GM23248 (cell line): ENCODE results near the gene GSE1.

Experiments used
- EZH2 ChIP-seq: fragments of 200-600 bp; sonication (generic); IDR thresholded peaks from 2 replicates; pipeline ENCODE4 v1.6.1; 2018; ENCODE audit warnings: antibody characterized with exemption, mild to moderate bottlenecking; ENCODE audit not compliant: insufficient read depth, poor library complexity, severe bottlenecking
- EZH2phosphoT487 ChIP-seq: fragments of 200-600 bp; sonication (generic); IDR thresholded peaks from 2 replicates; pipeline ENCODE4 v1.6.1; 2018; ENCODE audit warnings: antibody characterized with exemption, moderate library complexity, mild to moderate bottlenecking, low read depth; ENCODE audit not compliant: insufficient read depth

DNA sequence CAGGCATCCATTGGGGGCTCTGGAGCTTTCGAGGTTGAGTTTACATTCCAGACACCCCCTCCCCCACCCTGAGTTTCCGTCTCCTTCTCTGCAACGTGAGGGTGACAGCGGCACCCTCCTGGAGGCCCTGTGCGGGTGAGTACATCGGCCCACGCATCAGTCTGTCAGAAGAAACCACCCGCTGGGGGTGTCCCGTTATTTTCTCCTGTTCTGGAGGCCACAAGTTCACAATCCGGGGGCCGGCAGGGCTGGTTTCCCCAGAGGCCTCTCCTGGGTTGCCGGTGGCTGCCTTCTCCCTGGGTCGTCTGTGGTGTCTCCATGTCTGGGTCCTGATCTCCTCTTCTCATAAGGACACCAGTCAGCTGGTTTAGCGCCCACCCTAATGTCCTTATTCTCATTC lies 35.7 kb downstream of the GSE1 start:
- TF ChIP-seq EZH2 (no peak), EZH2phosphoT487 (no peak)
